GM23338 (cell line): ENCODE results near the gene BMS1. TPM values are rescaled to one million over a fixed set of nuclear protein-coding genes. Genes with fewer than 3 reads are reported as not detected.

ENCODE experiments used
- ATAC-seq: fragments of 200-7000 bp; cut with Tn5 transposase; 3 replicates; pipeline ENCODE4 v1.9.1; 2020
- DNase-seq: peaks from one replicate; pipeline ENCODE4 v3.0.0-alpha.2; 2015; ENCODE audit warnings: low spot score
- H2AFZ ChIP-seq: fragments of 200-600 bp; sonication (generic); 2 replicates; pipeline ENCODE4 v1.8.0; 2016; ENCODE audit warnings: antibody characterized with exemption, mild to moderate bottlenecking, moderate library complexity
- H3F3A ChIP-seq: fragments of 200-600 bp; sonication (generic); replicated peaks from 2 replicates; pipeline ENCODE4 v1.8.0; 2017; ENCODE audit warnings: antibody characterized with exemption, mixed run types, low read depth
- H3K27ac ChIP-seq: fragments of 200-600 bp; sonication (generic); 2 replicates; pipeline ENCODE4 v1.6.1; 2016; ENCODE audit warnings: low read depth
- H3K27me3 ChIP-seq: fragments of 200-600 bp; sonication (generic); 2 replicates; pipeline ENCODE4 v1.8.0; 2016; ENCODE audit warnings: mild to moderate bottlenecking, mixed run types, moderate library complexity; ENCODE audit not compliant: insufficient read depth
- H3K36me3 ChIP-seq: fragments of 200-600 bp; sonication (generic); 2 replicates; pipeline ENCODE4 v1.8.0; 2016; ENCODE audit warnings: mild to moderate bottlenecking; ENCODE audit not compliant: insufficient read depth
- H3K4me1 ChIP-seq: fragments of 200-600 bp; sonication (generic); 2 replicates; pipeline ENCODE4 v1.8.0; 2016; ENCODE audit warnings: mild to moderate bottlenecking, moderate library complexity; ENCODE audit not compliant: insufficient read depth
- H3K4me2 ChIP-seq: fragments of 200-600 bp; sonication (generic); 2 replicates; pipeline ENCODE4 v1.7.1; 2017; ENCODE audit warnings: mixed run types
- H3K4me3 ChIP-seq: fragments of 200-600 bp; sonication (generic); 2 replicates; pipeline ENCODE4 v1.6.1; 2016; ENCODE audit warnings: mixed run types
- H3K79me2 ChIP-seq: fragments of 200-600 bp; sonication (generic); replicated peaks from 2 replicates; pipeline ENCODE4 v1.8.0; 2017; ENCODE audit warnings: mild to moderate bottlenecking; ENCODE audit not compliant: insufficient read depth
- H3K9me2 ChIP-seq: fragments of 200-600 bp; sonication (generic); 2 replicates; pipeline ENCODE4 v1.8.0; 2017; ENCODE audit not compliant: insufficient read depth
- H4K20me1 ChIP-seq: fragments of 200-600 bp; sonication (generic); replicated peaks from 2 replicates; pipeline ENCODE4 v1.8.0; 2017; ENCODE audit warnings: mild to moderate bottlenecking; ENCODE audit not compliant: insufficient read depth
- H3K27ac Mint-ChIP-seq: 2 replicates; pipeline ENCODE4 v1.8.0; 2020; ENCODE audit warnings: inconsistent platforms, mild to moderate bottlenecking, moderate library complexity, mixed read lengths
- H3K27me3 Mint-ChIP-seq: 3 replicates; pipeline ENCODE4 v1.8.0; 2022; ENCODE audit warnings: low read depth, mild to moderate bottlenecking, moderate library complexity, mixed read lengths, inconsistent platforms; ENCODE audit not compliant: insufficient read depth, poor library complexity
- H3K36me3 Mint-ChIP-seq: 3 replicates; pipeline ENCODE4 v1.8.0; 2021; ENCODE audit warnings: low read depth, mild to moderate bottlenecking, inconsistent platforms, moderate library complexity, mixed read lengths
- H3K4me1 Mint-ChIP-seq: 3 replicates; pipeline ENCODE4 v1.8.0; 2020; ENCODE audit warnings: mild to moderate bottlenecking, inconsistent platforms, mixed read lengths
- H3K4me3 Mint-ChIP-seq: 3 replicates; pipeline ENCODE4 v1.8.0; 2021; ENCODE audit warnings: moderate library complexity, mild to moderate bottlenecking, inconsistent platforms, mixed read lengths
- H3K9me3 Mint-ChIP-seq: 3 replicates; pipeline ENCODE4 v1.8.0; 2020; ENCODE audit warnings: moderate library complexity, mild to moderate bottlenecking, inconsistent platforms, mixed read lengths
- CREB1 ChIP-seq: fragments of 250-450 bp; sonication (Bioruptor Pico); IDR thresholded peaks from 2 replicates; pipeline ENCODE4 v1.5.0; 2020; ENCODE audit warnings: low read depth, mild to moderate bottlenecking, moderate library complexity
- ETS1 ChIP-seq: IDR thresholded peaks from 2 replicates; pipeline ENCODE4 v1.6.1; 2016; ENCODE audit warnings: antibody characterized with exemption
- EZH2phosphoT487 ChIP-seq: fragments of 200-600 bp; sonication (generic); IDR thresholded peaks from one replicate; pipeline ENCODE4 v1.8.1; 2018; ENCODE audit warnings: antibody characterized with exemption; ENCODE audit not compliant: unreplicated experiment
- JUNB ChIP-seq: IDR thresholded peaks from one replicate; pipeline ENCODE4 v1.6.1; 2016; ENCODE audit warnings: antibody characterized with exemption; ENCODE audit not compliant: unreplicated experiment
- NANOG ChIP-seq: IDR thresholded peaks from 2 replicates; pipeline ENCODE4 v1.6.1; 2016; ENCODE audit warnings: antibody characterized with exemption, borderline replicate concordance
- POLR2AphosphoS5 ChIP-seq: IDR thresholded peaks from 2 replicates; pipeline ENCODE4 v1.6.1; 2016; ENCODE audit warnings: antibody characterized with exemption, low read depth
- STAT1 ChIP-seq: IDR thresholded peaks from one replicate; pipeline ENCODE4 v1.6.1; 2016; ENCODE audit warnings: antibody characterized with exemption; ENCODE audit not compliant: unreplicated experiment
- ZNF331 ChIP-seq: fragments of 250-450 bp; sonication (Bioruptor Pico); IDR thresholded peaks from 2 replicates; pipeline ENCODE4 v1.5.0; 2020; ENCODE audit warnings: low read depth, mild to moderate bottlenecking, moderate library complexity
- polyA plus RNA-seq: library from polyadenylated mRNA; unstranded; fragments of >200 nt; fragmentation: Nextera tagmentation; extraction: Ambion mirVana; gene quantifications from 2 replicates; pipeline ENCODE4 v1.2.1, GENCODE V29; 2016
- total RNA-seq: library from RNA; depleted of rRNA; stranded (reverse); fragments of >200 nt; shearing (Covaris generic); gene quantifications from 2 replicates; pipeline ENCODE4 v1.2.3, GENCODE V29; 2014
- TF ChIP-seq, protein P1 (sequence below): fragments of 250-450 bp; sonication (Bioruptor Pico); IDR thresholded peaks from 2 replicates; pipeline ENCODE4 v1.5.0; 2020; ENCODE audit warnings: mild to moderate bottlenecking, moderate library complexity

BMS1 gene
- total and polyA plus RNA-seq, 2 experiments from 2014 or later, result 26.4 to 37.7 TPM

DNA sequence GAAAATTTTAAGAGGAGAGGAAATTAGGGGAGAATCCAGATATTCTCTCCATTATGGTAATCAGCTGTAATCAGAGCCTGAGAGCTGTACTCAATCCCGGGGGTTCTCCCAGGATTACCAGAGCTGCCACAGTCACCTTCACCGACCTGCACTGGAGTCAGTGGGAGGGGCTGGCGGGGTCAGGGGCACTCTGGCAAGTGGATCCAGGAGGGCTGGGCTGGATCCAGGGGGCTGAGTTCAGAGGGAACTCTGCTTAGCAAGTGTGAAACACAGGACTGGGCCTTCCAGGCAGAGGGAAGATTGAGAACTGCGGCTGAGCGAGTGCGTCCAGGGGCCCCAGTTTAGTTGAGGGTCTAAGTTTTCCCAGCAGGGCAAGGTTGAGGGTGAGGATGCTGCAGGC lies 89.2 kb downstream of the BMS1 start (continued):
- TF ChIP-seq, protein P1, sequence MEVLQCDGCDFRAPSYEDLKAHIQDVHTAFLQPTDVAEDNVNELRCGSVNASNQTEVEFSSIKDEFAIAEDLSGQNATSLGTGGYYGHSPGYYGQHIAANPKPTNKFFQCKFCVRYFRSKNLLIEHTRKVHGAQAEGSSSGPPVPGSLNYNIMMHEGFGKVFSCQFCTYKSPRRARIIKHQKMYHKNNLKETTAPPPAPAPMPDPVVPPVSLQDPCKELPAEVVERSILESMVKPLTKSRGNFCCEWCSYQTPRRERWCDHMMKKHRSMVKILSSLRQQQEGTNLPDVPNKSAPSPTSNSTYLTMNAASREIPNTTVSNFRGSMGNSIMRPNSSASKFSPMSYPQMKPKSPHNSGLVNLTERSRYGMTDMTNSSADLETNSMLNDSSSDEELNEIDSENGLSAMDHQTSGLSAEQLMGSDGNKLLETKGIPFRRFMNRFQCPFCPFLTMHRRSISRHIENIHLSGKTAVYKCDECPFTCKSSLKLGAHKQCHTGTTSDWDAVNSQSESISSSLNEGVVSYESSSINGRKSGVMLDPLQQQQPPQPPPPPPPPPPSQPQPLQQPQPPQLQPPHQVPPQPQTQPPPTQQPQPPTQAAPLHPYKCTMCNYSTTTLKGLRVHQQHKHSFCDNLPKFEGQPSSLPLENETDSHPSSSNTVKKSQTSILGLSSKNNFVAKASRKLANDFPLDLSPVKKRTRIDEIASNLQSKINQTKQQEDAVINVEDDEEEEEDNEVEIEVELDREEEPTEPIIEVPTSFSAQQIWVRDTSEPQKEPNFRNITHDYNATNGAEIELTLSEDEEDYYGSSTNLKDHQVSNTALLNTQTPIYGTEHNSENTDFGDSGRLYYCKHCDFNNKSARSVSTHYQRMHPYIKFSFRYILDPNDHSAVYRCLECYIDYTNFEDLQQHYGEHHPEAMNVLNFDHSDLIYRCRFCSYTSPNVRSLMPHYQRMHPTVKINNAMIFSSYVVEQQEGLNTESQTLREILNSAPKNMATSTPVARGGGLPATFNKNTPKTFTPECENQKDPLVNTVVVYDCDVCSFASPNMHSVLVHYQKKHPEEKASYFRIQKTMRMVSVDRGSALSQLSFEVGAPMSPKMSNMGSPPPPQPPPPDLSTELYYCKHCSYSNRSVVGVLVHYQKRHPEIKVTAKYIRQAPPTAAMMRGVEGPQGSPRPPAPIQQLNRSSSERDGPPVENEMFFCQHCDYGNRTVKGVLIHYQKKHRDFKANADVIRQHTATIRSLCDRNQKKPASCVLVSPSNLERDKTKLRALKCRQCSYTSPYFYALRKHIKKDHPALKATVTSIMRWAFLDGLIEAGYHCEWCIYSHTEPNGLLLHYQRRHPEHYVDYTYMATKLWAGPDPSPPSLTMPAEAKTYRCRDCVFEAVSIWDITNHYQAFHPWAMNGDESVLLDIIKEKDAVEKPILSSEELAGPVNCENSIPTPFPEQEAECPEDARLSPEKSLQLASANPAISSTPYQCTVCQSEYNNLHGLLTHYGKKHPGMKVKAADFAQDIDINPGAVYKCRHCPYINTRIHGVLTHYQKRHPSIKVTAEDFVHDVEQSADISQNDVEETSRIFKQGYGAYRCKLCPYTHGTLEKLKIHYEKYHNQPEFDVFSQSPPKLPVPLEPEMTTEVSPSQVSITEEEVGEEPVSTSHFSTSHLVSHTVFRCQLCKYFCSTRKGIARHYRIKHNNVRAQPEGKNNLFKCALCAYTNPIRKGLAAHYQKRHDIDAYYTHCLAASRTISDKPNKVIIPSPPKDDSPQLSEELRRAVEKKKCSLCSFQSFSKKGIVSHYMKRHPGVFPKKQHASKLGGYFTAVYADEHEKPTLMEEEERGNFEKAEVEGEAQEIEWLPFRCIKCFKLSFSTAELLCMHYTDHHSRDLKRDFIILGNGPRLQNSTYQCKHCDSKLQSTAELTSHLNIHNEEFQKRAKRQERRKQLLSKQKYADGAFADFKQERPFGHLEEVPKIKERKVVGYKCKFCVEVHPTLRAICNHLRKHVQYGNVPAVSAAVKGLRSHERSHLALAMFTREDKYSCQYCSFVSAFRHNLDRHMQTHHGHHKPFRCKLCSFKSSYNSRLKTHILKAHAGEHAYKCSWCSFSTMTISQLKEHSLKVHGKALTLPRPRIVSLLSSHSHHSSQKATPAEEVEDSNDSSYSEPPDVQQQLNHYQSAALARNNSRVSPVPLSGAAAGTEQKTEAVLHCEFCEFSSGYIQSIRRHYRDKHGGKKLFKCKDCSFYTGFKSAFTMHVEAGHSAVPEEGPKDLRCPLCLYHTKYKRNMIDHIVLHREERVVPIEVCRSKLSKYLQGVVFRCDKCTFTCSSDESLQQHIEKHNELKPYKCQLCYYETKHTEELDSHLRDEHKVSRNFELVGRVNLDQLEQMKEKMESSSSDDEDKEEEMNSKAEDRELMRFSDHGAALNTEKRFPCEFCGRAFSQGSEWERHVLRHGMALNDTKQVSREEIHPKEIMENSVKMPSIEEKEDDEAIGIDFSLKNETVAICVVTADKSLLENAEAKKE (CRISPR knock-in tag), result no peak

DNA sequence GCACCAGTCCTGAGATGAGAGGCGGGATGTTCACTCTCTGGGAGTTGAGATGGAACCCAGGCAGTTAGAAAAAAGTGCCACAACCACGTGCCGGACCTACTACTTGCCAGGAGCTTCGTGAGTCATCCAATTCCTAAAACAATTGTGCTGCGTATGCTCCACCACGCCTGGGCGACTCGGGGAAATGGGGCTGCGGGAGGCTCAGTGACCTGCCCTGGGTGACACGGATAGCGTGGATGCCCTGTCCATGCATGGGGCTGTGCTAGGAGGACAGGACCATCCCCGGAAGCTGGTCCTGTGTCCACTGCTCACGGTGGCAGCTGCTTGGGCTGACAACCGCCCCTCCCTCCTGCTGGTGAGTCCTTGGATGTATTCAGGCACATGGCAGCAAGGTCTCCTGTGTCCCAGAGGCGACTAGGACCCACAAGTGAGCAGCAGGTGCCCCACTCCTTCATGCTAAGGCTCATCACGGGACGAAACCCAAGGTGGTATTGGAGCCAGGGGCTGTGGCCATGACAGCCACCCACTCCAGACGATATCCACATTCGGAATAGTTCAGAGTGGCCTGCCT lies 90.4 kb downstream of the BMS1 start:
- H3K36me3 ChIP-seq, result no peaks in the 10 kb centered on the region
- no peaks in the 10 kb centered on the region; the same call in 2 of the 3 replicates for H3K36me3 Mint-ChIP-seq
- no peaks in the 10 kb centered on the region for H3F3A ChIP-seq
- TF ChIP-seq ETS1 (no peak), EZH2phosphoT487 (no peak), CREB1 (CRISPR knock-in tag) (no peak), ZNF331 (CRISPR knock-in tag) (no peak), JUNB (no peak), STAT1 (no peak), POLR2AphosphoS5 (no peak), NANOG (no peak)
- TF ChIP-seq, protein P1 (CRISPR knock-in tag), result no peak

More for the DNA sequence above, 90.4 kb downstream of the BMS1 start:
- Mint-ChIP-seq H3K9me3 (peaks cover 2% of the 10 kb centered on the region; the same call in 2 of the 3 replicates), H3K4me3 (no peak overlapping the region), H3K27me3 (peaks cover 4% of the 10 kb centered on the region), H3K4me1 (peaks cover 7% of the 10 kb centered on the region), H3K27ac (no peak overlapping the region)
- no peak overlapping the region for H2AFZ ChIP-seq
- DNase-seq (no peak), ATAC-seq (no peak)
- no peaks in the 10 kb centered on the region for H3K9me2 ChIP-seq
- no peaks in the 10 kb centered on the region for H3K27me3 ChIP-seq
- no peaks in the 10 kb centered on the region for H4K20me1 ChIP-seq
- no peak overlapping the region for H3K4me3 ChIP-seq
- H3K4me1 ChIP-seq, result no peaks in the 10 kb centered on the region
- H3K79me2 ChIP-seq, result no peaks in the 10 kb centered on the region
- H3K4me2 ChIP-seq, result no peak overlapping the region
- no peak overlapping the region for H3K27ac ChIP-seq
